ENCODE data around the gene MRM3.

- no peak for TF ChIP-seq POLR2A (IDR thresholded peaks at IDR 0.05; ENCODE audit: low read depth, low read length)
- TF ChIP-seq, protein P1, sequence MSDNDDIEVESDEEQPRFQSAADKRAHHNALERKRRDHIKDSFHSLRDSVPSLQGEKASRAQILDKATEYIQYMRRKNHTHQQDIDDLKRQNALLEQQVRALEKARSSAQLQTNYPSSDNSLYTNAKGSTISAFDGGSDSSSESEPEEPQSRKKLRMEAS (IDR thresholded peaks at IDR 0.05; ENCODE audit: insufficient read depth, insufficient read length): no peak
- no peak for TF ChIP-seq POLR2AphosphoS5 (IDR thresholded peaks at IDR 0.05; ENCODE audit: insufficient read depth, low read depth, low read length)
- TF ChIP-seq CTCF (IDR thresholded peaks at IDR 0.05; ENCODE audit: extremely low read depth in 1 of 2, insufficient read depth in 1 of 2, low read depth in 1 of 2, low read length in 2 of 2): no peak
- TF ChIP-seq EZH2 (IDR thresholded peaks at IDR 0.05; ENCODE audit: borderline replicate concordance, low read depth, low read length, severe bottlenecking): no peak
- TF ChIP-seq MYC (IDR thresholded peaks at IDR 0.05; ENCODE audit: low read depth, low read length): no peak
- no peak for TF ChIP-seq GATA2 (IDR thresholded peaks at IDR 0.05; ENCODE audit: insufficient read depth, insufficient read length, low read depth, low read length)
Observed at GRCh38 chr17:733743-734142, 48.4 kb upstream of the MRM3 start.
